Astrocyte (in vitro differentiated cells and primary cell): Measurements from ENCODE around the gene CCDC3.

Experiments
- EZH2 ChIP-seq: IDR thresholded peaks from 2 replicates; pipeline ENCODE4 v1.6.1; 2012; ENCODE audit warnings: mild to moderate bottlenecking, low read length, inconsistent platforms; ENCODE audit not compliant: insufficient read depth
- TF ChIP-seq, protein P1 (sequence below): IDR thresholded peaks from 2 replicates; pipeline ENCODE4 v1.5.1; 2011; ENCODE audit warnings: low read depth, mild to moderate bottlenecking, inconsistent platforms, low read length, moderate library complexity; ENCODE audit not compliant: insufficient read depth

DNA sequence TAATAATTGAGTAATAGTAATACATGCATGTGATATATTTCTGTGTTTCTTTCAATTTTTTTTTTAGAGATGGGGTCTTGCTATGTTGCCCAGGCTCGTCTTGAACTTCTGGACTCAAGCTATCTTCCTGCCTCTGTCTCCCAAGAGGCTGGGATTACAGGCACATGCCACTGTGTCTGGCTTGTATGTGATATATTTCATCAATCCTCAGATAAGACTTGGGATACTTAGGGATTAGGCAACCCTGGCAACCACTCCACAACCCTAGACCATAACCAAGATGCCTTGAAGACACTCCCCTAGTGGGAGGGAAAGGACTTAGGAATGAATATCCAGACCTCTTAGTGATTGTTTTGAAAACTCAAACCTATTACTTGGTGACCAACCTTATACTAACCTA is 154.8 kb downstream of the CCDC3 start:
- no peak for TF ChIP-seq EZH2
- TF ChIP-seq, protein P1, sequence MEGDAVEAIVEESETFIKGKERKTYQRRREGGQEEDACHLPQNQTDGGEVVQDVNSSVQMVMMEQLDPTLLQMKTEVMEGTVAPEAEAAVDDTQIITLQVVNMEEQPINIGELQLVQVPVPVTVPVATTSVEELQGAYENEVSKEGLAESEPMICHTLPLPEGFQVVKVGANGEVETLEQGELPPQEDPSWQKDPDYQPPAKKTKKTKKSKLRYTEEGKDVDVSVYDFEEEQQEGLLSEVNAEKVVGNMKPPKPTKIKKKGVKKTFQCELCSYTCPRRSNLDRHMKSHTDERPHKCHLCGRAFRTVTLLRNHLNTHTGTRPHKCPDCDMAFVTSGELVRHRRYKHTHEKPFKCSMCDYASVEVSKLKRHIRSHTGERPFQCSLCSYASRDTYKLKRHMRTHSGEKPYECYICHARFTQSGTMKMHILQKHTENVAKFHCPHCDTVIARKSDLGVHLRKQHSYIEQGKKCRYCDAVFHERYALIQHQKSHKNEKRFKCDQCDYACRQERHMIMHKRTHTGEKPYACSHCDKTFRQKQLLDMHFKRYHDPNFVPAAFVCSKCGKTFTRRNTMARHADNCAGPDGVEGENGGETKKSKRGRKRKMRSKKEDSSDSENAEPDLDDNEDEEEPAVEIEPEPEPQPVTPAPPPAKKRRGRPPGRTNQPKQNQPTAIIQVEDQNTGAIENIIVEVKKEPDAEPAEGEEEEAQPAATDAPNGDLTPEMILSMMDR: no peak
